Adrenal gland (tissue), 12 donors: ENCODE results near the gene VARS1. TPM values are rescaled to one million over a fixed set of nuclear protein-coding genes. Genes with fewer than 3 reads are reported as not detected.

Experiments used
- DNase-seq, 7 donors: peaks; one replicate each; pipeline ENCODE4 v3.0.0-alpha.2; 2019 to 2020
- H3K27ac ChIP-seq, 5 donors: fragments of 200-600 bp; sonication (generic) in 4 of 5; 1 replicate in 3 of 5; 2 replicates in 2 of 5; pipeline versions ENCODE4 v1.5.1 to v1.8.0; 2016 to 2020; ENCODE audit warnings: mild to moderate bottlenecking in 1 of 5
- H3K27me3 ChIP-seq: fragments of 200-600 bp; 2 replicates; pipeline ENCODE4 v1.8.0; 2021
- H3K36me3 ChIP-seq, 2 donors: fragments of 200-600 bp; replicated peaks in 1 of 2; 1 replicate in 1 of 2; 2 replicates in 1 of 2; pipeline versions ENCODE4 v1.5.1 to v1.8.0; 2018 to 2022
- H3K4me1 ChIP-seq, 2 donors: fragments of 200-600 bp; replicated peaks in 1 of 2; 1 replicate in 1 of 2; 2 replicates in 1 of 2; pipeline versions ENCODE4 v1.5.1 to v1.8.0; 2018 to 2021
- H3K4me3 ChIP-seq, 4 donors: fragments of 200-600 bp; sonication (generic) in 3 of 4; one replicate each; pipeline ENCODE4 v1.5.1; 2016 to 2018
- H3K9me3 ChIP-seq, 3 donors: fragments of 200-600 bp; sonication (generic) in 1 of 3; replicated peaks in 1 of 3; 1 replicate in 2 of 3; 2 replicates in 1 of 3; pipeline versions ENCODE4 v1.5.1 to v1.8.0; 2016 to 2021
- CTCF ChIP-seq, 6 experiments: fragments of 450-650 bp in 4 of 6; fragments of 200-600 bp in 2 of 6; sonication (generic) in 1 of 6; IDR thresholded peaks; 1 replicate in 5 of 6; 2 replicates in 1 of 6; pipeline versions ENCODE4 v1.5.1 to v1.8.0; 2016 to 2021; ENCODE audit warnings: antibody characterized with exemption in 6 of 6, mild to moderate bottlenecking in 2 of 6, moderate library complexity in 1 of 6
- POLR2A ChIP-seq, 2 donors: fragments of 450-650 bp; IDR thresholded peaks; one replicate each; pipeline ENCODE4 v1.6.1; 2017; ENCODE audit warnings: antibody characterized with exemption in 2 of 2, mild to moderate bottlenecking in 2 of 2, moderate library complexity in 1 of 2
- WGBS, 4 donors: extraction: QIAGEN DNeasy Blood & Tissue Kit in 2 of 4; methylation state at CpG; one replicate each; pipeline versions ENCODE4 v1.1.5 to v1.1.7; 2013 to 2017; 5-methylcytosine and 5-hydroxymethylcytosine counted together
- intact Hi-C, 2 donors: fragments of 100-400 bp; cut with DNase I; formaldehyde crosslinking; loops; one replicate each; pipeline versions ENCODE4 v1.14.1 to v1.15.0; 2022 to 2023
- polyA plus RNA-seq, 3 donors: library from polyadenylated mRNA; stranded (reverse); fragments of 200-250 nt in 2 of 3; fragments of 350-450 nt in 1 of 3; fragmentation: Illumina TruSeq in 1 of 3; extraction: RNeasy Lipid Tissue Mini Kit (QIAGEN cat#74804) in 1 of 3; gene quantifications; one replicate each; pipeline ENCODE4 v1.2.3, GENCODE V29; 2013 to 2014
- total RNA-seq, 9 donors: library from RNA; depleted of rRNA in 4 of 9; stranded (reverse); fragments of >200 nt in 4 of 9; fragments of 120-200 nt in 1 of 9; fragmentation: NEBNext Ultra II Directional in 1 of 9; extraction: Animal tissue kit (Norgen Biotek cat#: 25700) in 1 of 9; gene quantifications; one replicate each; pipeline versions ENCODE4 v1.1.0 to v1.2.4, GENCODE V29; 2013 to 2023
- donor health status: healthy with polysubstance abuse.
- donor health status: Bipolar disorder and iron deficiency.
- donor health status: DM: yes; HTN: yes; CAD: no.
- donor health status: DM: no; HTN: no; CAD: no.
- donor health status: DM: no; HTN: no; CAD: no.
- donor health status: DM: yes; HTN: yes; CAD: no.

The VARS1 gene
- total and polyA plus RNA-seq, 12 donors = 15.0 to 90.8 (median 57.8) TPM

GRCh38 chr6:31836047-31836473 lies 40.5 kb upstream of the VARS1 start:
- H3K27ac ChIP-seq = peak overlapping the region in 4 of 5 donors; percentile 3 to 96 (median 66)
- H3K4me1 ChIP-seq = peaks cover 25 to 46% of the 10 kb centered on the region in 2 donors
- peak in 1 of 7 donors; percentile 29 for DNase-seq
- intact Hi-C loops = loop anchor here (5.0 to 10.0 kb wide), 2 partner anchors 149 to 151 kb away; partner anchors contain the start of gene LY6G5C (in 1 of the 2)
- H3K36me3 ChIP-seq = peaks cover 0 to 39% of the 10 kb centered on the region in 2 donors
- TF ChIP-seq CTCF (IDR thresholded peaks at IDR 0.05) = no peak
- no peak for TF ChIP-seq POLR2A (IDR thresholded peaks at IDR 0.05)
- H3K4me3 ChIP-seq = peak overlapping the region in 2 of 4 donors; percentile 62 to 92
- H3K27me3 ChIP-seq = no peaks in the 10 kb centered on the region
- WGBS, 4 donors = 14 to 47% (median 19%) methylated on average over 13 to 14 of the region's 14 CpGs
- no peaks in the 10 kb centered on the region for H3K9me3 ChIP-seq

GRCh38 chr6:31834367-31835250 lies 39.1 kb upstream of the VARS1 start:
- Histone ChIP-seq H3K27me3 (no peaks in the 10 kb centered on the region), H3K9me3 (no peaks in the 10 kb centered on the region), H3K27ac (peak overlapping the region; percentile 85 to 97 (median 95)), H3K4me3 (peak overlapping the region; percentile 62 to 93 (median 84)), H3K4me1 (peaks cover 25 to 49% of the 10 kb centered on the region in 2 donors), H3K36me3 (peaks cover 0 to 25% of the 10 kb centered on the region in 2 donors)
- no peak for TF ChIP-seq CTCF (IDR thresholded peaks at IDR 0.05)
- TF ChIP-seq POLR2A (IDR thresholded peaks at IDR 0.05) = peak; percentile 19 to 75
- intact Hi-C loops = loop anchor here (5.0 to 10.0 kb wide), 2 partner anchors 147 to 150 kb away; partner anchors contain the start of gene LY6G5C (in 1 of the 2)
- WGBS, 4 donors = 0% methylated on average over 33 to 59 of the region's 59 CpGs
- DNase-seq = peak; percentile 88 to 92 (median 90)

- intact Hi-C loops = loop anchor here in 1 of 2 donors (10.0 kb wide), 1 partner anchor 147 kb away; the partner anchor contains the start of gene LY6G5C
- Histone ChIP-seq H3K27ac (peak overlapping the region; percentile 18 to 96 (median 51)), H3K36me3 (no peaks in the 10 kb centered on the region), H3K27me3 (no peaks in the 10 kb centered on the region), H3K4me3 (peak overlapping the region in 1 of 4 donors; percentile 80), H3K9me3 (no peaks in the 10 kb centered on the region), H3K4me1 (peaks cover 7 to 28% of the 10 kb centered on the region in 2 donors)
- 67 to 75% (median 74%) methylated on average over 15 of the region's 15 CpGs for WGBS, 4 donors
- DNase-seq = peak in 1 of 7 donors; percentile 71
- TF ChIP-seq CTCF (IDR thresholded peaks at IDR 0.05) (no peak), POLR2A (IDR thresholded peaks at IDR 0.05) (no peak)
Measured at GRCh38 chr6:31831350-31832215, 36.0 kb upstream of the VARS1 start.
